GM10266 (cell line): ENCODE results near the gene TNFRSF18.

Experiments used
- DNase-seq: peaks from one replicate; pipeline ENCODE4 v3.0.0; 2012; ENCODE audit errors: extremely low spot score
- TF ChIP-seq, protein P1 (sequence below): IDR thresholded peaks from 2 replicates; pipeline ENCODE4 v1.5.1; 2012; ENCODE audit warnings: mild to moderate bottlenecking, low read depth; ENCODE audit not compliant: control insufficient read depth, insufficient read depth; ENCODE audit errors: missing control alignments

The TNFRSF18 gene

GRCh38 chr1:1183221-1183747 is 23.1 kb downstream of the TNFRSF18 start:
- TF ChIP-seq, protein P1, sequence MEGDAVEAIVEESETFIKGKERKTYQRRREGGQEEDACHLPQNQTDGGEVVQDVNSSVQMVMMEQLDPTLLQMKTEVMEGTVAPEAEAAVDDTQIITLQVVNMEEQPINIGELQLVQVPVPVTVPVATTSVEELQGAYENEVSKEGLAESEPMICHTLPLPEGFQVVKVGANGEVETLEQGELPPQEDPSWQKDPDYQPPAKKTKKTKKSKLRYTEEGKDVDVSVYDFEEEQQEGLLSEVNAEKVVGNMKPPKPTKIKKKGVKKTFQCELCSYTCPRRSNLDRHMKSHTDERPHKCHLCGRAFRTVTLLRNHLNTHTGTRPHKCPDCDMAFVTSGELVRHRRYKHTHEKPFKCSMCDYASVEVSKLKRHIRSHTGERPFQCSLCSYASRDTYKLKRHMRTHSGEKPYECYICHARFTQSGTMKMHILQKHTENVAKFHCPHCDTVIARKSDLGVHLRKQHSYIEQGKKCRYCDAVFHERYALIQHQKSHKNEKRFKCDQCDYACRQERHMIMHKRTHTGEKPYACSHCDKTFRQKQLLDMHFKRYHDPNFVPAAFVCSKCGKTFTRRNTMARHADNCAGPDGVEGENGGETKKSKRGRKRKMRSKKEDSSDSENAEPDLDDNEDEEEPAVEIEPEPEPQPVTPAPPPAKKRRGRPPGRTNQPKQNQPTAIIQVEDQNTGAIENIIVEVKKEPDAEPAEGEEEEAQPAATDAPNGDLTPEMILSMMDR = no peak
- DNase-seq = no peak

DNA sequence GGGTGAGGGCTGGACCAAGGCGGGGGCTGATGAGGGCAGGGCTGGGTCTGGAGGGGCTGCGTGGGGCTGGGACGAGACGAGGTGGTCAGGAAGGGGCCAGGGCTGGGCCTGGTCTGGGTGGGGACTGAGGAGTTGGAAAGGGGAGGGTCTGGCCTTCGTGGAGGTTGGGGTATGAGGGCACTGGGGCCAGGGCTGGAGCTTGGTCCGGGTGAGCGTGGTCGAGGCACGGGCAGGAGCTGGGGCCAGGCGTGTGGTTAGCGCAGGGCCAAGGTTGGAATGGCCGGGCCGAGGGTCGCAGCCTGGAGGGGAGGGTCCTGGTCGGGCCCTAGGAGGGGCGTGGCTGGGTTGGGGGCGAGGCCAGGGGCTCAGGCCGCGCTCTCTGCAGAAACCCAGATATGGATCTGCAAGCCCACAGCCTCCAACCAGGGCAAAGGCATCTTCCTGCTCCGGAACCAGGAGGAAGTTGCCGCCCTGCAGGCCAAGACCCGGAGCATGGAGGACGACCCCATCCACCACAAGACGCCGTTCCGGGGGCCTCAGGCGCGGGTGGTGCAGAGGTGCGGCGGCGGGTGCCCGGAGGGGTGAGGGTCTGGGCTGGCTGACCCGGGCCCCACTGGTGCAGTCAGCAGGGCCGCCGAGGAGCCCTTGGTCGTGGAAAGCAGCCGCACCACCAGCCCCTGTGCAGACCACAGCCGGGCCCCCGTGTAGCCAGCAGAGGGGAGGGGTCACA is 23.7 kb downstream of the TNFRSF18 start:
- TF ChIP-seq, protein P1 = no peak
- DNase-seq = no peak

- no peak for DNase-seq
- TF ChIP-seq, protein P1 = no peak
These were observed 24.4 kb downstream of the TNFRSF18 start for GRCh38 chr1:1181938-1182410.

DNA sequence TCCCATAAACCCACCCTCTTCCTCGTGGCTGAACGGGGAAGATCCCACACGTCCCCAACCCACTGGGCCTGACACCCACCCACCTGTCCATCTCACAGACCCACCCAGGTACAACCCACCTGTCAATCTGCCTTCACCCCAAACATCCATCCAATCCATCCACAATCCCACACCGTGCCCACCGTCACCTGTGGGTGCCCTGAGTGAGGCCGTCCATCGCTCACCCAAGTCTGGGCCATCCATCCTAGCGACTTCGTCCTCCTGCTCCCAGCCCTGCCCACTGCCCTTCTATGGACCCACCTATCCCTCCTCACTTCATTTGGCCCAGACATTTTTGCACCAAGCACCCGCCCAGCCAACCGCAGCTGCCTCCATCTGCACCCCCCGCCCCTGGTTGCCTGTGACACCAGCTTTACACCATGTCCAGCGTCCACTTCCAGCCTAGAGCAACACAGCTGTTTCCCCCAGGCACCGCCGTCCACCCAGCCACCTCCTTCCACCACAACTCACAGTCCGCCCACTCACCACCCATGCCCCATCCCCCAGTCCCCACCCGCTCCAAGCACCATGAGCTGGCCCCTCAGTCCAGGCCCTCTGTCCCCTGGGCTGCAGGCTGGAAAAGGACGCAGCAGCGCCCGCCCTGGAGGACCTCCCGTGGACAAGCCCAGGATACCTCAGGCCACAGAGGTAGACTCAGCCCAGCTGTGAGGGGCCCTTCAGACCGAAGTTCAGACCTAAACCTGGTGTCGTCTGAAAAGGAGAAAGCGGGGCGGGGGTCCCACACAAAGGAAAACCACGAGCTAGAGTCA is 25.1 kb downstream of the TNFRSF18 start:
- TF ChIP-seq, protein P1 = no peak
- DNase-seq = no peak

DNA sequence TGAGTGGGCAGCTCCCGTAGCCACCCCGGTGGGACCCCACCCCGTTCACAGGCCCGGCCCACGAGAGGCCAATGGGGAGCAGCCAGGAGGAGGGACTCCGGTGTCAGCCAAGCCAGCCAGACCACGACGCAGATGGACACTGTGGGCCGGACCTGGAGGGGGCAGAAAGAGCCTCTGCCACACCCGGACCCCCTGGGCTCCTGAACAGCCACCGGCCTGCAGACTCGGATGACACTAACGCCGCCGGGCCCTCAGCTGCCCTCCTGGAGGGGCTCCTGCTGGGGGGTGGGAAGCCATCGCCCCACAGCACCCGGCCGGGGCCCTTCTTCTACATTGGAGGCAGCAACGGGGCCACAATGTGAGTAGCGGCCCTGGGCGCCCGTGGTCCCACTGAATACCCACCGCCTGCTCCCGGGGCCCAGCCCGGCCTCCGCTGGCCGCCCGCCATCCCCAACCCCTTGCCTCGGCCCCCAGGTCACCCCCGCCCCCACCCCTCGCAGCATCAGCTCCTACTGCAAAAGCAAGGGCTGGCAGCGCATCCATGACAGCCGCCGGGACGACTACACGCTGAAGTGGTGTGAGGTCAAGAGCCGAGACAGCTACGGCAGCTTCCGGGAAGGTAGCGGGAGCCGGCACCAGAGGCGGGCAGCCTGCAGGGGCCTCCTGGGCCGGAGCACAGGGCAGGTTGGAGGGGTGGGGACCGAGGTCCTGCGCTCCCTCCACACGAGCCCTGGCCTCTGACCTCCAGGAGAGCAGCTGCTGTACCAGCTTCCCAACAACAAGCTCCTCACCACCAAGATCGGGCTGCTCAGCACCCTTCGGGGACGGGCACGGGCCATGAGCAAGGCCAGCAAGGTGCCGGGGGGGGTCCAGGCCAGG is 26.2 kb downstream of the TNFRSF18 start:
- TF ChIP-seq, protein P1 = no peak
- DNase-seq = no peak

DNA sequence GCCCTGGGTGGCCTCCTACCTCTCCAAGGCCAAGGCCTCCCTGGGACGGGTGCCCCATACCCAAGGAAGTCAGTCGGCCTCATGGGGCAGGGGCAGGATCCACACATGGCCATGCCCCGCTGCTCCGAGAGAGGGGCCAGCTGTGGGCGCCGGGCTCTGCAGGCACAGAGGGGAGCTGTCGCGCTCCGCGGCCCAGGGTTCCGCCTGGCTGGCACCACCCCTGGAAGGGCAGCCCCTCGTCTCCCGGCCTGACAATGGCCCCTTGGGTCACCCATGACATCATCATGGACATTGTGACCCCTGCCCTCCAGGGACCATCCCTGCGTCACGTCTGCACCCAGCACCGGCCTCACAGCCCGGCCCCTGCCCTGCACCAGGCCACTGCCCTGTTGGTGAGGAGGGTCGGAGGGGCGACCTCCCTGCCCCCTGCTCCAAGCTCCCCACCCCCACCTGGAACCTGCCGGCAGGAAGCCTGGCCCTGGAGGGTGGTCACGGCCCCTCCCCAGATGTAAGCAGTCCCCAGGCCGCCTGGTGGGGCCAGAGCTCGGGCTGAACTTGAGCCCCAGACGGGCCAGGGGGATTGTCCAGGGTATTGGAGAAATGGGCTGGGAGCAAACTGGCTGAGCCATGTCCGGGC is 26.9 kb downstream of the TNFRSF18 start:
- DNase-seq = no peak
- TF ChIP-seq, protein P1 = no peak
